WTC11 (cell line): ENCODE measurements around the gene EHD2.

ENCODE experiments used
- CTCF ChIP-seq: fragments of 200-600 bp; IDR thresholded peaks from 2 replicates; pipeline ENCODE4 v1.8.0; 2022; ENCODE audit warnings: antibody characterized with exemption
- E2F1 ChIP-seq: sonication (generic); formaldehyde crosslinking; IDR thresholded peaks from 2 replicates; pipeline ENCODE4 v1.8.0; 2022; ENCODE audit warnings: mild to moderate bottlenecking, missing genetic modification reagents
- FOXJ3 ChIP-seq: sonication (generic); formaldehyde crosslinking; IDR thresholded peaks from 2 replicates; pipeline ENCODE4 v1.9.0; 2021; ENCODE audit warnings: missing genetic modification reagents, mild to moderate bottlenecking, borderline replicate concordance
- SMAD3 ChIP-seq: sonication (generic); formaldehyde crosslinking; IDR thresholded peaks from 2 replicates; pipeline ENCODE4 v1.8.0; 2022; ENCODE audit warnings: missing genetic modification reagents, mild to moderate bottlenecking, borderline replicate concordance
- SMAD4 ChIP-seq: sonication (generic); formaldehyde crosslinking; IDR thresholded peaks from 2 replicates; pipeline ENCODE4 v1.8.0; 2022; ENCODE audit warnings: mild to moderate bottlenecking, missing genetic modification reagents
- SP1 ChIP-seq: sonication (generic); formaldehyde crosslinking; conservative IDR thresholded peaks from 2 replicates; pipeline ENCODE4 v1.8.1; 2022; ENCODE audit warnings: missing genetic modification reagents
- TF ChIP-seq, protein P1 (sequence below): sonication (generic); formaldehyde crosslinking; conservative IDR thresholded peaks from 2 replicates; pipeline ENCODE4 v1.8.1; 2022; ENCODE audit warnings: mild to moderate bottlenecking, missing genetic modification reagents
- TF ChIP-seq, protein P2 (sequence below): fragments of 250-450 bp; sonication (Bioruptor Pico); IDR thresholded peaks from 2 replicates; pipeline ENCODE4 v1.9.0; 2021; ENCODE audit warnings: mild to moderate bottlenecking

DNA sequence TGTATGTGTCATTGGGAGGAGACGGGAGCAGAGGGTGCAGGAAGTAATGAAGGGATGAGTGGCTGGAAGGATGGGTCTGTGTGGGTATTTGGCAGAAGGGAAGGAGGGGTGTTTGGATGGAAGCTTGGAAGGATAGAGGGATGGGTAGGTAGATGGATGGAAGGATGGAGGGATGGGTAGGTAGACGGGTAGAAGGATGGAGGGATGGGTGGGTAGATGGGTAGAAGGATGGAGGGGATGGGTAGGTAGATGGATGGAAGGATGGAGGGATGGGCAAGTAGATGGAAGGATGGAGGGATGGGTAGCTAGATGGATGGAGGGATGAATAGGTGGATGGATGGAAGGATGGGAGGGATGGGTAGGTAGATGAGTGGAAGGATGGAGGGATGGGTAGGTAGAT lies 41.7 kb upstream of the EHD2 start:
- TF ChIP-seq E2F1 (CRISPR knock-in tag) (no peak), SMAD4 (no peak), CTCF (no peak), SMAD3 (no peak), FOXJ3 (CRISPR knock-in tag) (no peak), SP1 (CRISPR knock-in tag) (no peak)
- TF ChIP-seq, protein P1, sequence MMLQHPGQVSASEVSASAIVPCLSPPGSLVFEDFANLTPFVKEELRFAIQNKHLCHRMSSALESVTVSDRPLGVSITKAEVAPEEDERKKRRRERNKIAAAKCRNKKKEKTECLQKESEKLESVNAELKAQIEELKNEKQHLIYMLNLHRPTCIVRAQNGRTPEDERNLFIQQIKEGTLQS, result no peak
- TF ChIP-seq, protein P2, sequence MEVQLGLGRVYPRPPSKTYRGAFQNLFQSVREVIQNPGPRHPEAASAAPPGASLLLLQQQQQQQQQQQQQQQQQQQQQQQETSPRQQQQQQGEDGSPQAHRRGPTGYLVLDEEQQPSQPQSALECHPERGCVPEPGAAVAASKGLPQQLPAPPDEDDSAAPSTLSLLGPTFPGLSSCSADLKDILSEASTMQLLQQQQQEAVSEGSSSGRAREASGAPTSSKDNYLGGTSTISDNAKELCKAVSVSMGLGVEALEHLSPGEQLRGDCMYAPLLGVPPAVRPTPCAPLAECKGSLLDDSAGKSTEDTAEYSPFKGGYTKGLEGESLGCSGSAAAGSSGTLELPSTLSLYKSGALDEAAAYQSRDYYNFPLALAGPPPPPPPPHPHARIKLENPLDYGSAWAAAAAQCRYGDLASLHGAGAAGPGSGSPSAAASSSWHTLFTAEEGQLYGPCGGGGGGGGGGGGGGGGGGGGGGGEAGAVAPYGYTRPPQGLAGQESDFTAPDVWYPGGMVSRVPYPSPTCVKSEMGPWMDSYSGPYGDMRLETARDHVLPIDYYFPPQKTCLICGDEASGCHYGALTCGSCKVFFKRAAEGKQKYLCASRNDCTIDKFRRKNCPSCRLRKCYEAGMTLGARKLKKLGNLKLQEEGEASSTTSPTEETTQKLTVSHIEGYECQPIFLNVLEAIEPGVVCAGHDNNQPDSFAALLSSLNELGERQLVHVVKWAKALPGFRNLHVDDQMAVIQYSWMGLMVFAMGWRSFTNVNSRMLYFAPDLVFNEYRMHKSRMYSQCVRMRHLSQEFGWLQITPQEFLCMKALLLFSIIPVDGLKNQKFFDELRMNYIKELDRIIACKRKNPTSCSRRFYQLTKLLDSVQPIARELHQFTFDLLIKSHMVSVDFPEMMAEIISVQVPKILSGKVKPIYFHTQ (CRISPR knock-in tag), result no peak
